IMR-90 (cell line): Measurements from ENCODE around the gene CAMTA2. TPM values are rescaled to one million over a fixed set of nuclear protein-coding genes. Genes with fewer than 3 reads are reported as not detected.

Experiments used
- ATAC-seq: fragments of 200-7000 bp; cut with Tn5 transposase; 2 replicates; pipeline ENCODE4 v1.9.1; 2020; ENCODE audit warnings: low read depth, mild to moderate bottlenecking, moderate library complexity
- BruUV-seq: library from RNA; stranded (reverse); fragments of 400-500 nt; replicated peaks from 2 replicates; lab custom pipeline; 2021; lab: Mats Ljungman, UMichigan
- CTCF ChIA-PET: fragments of 300-600 bp; formaldehyde crosslinking; extraction: SDS; loops from one replicate; lab custom pipeline; 2021; ENCODE audit warnings: antibody characterized with exemption; lab: Yijun Ruan, JAX
- POLR2A ChIA-PET: fragments of 300-600 bp; sonication (Branson Sonifier 250); formaldehyde crosslinking; loops from one replicate; lab custom pipeline; 2022; ENCODE audit warnings: antibody characterized with exemption; ENCODE audit not compliant: unreplicated experiment; lab: Charles Lee
- DNase-seq: peaks from one replicate; pipeline ENCODE4 v3.0.0; 2013
- H2AFZ ChIP-seq: replicated peaks from 2 replicates; pipeline ENCODE3; 2013; ENCODE audit warnings: low read length, mild to moderate bottlenecking; ENCODE audit not compliant: poor library complexity
- H2AK5ac ChIP-seq: 2 replicates; pipeline ENCODE4 v1.6.1; 2013; ENCODE audit warnings: low read depth, low read length, inconsistent platforms
- H2AK9ac ChIP-seq: replicated peaks from 2 replicates; pipeline ENCODE3; 2013; ENCODE audit warnings: mild to moderate bottlenecking, low read depth, low read length, moderate library complexity; ENCODE audit not compliant: poor library complexity
- H2BK120ac ChIP-seq: 2 replicates; pipeline ENCODE4 v1.6.1; 2013; ENCODE audit warnings: low read depth, low read length, inconsistent platforms
- H2BK15ac ChIP-seq: 3 replicates; pipeline ENCODE4 v1.6.1; 2013; ENCODE audit warnings: low read depth, low read length, inconsistent platforms
- H2BK20ac ChIP-seq: 2 replicates; pipeline ENCODE4 v1.6.1; 2013; ENCODE audit warnings: low read depth, mild to moderate bottlenecking, inconsistent platforms, low read length, moderate library complexity
- H2BK5ac ChIP-seq: 2 replicates; pipeline ENCODE4 v1.6.1; 2013; ENCODE audit warnings: mild to moderate bottlenecking, low read depth, low read length, inconsistent platforms; ENCODE audit not compliant: poor library complexity, severe bottlenecking
- H3K14ac ChIP-seq: replicated peaks from 2 replicates; pipeline ENCODE4 v1.6.1; 2013; ENCODE audit warnings: low read depth, low read length, inconsistent platforms
- H3K18ac ChIP-seq: 2 replicates; pipeline ENCODE4 v1.6.1; 2013; ENCODE audit warnings: low read depth, low read length, control low read depth
- H3K23ac ChIP-seq: 2 replicates; pipeline ENCODE4 v1.6.1; 2013; ENCODE audit warnings: low read depth, low read length, inconsistent platforms
- H3K27ac ChIP-seq: 2 replicates; pipeline ENCODE4 v1.5.1; 2013; ENCODE audit warnings: mild to moderate bottlenecking, control low read depth, low read length; ENCODE audit not compliant: insufficient read depth
- H3K27me3 ChIP-seq: 2 replicates; pipeline ENCODE4 v1.6.1; 2013; ENCODE audit warnings: low read length; ENCODE audit not compliant: control insufficient read depth, insufficient read depth
- H3K36me3 ChIP-seq: 2 replicates; pipeline ENCODE4 v1.6.1; 2013; ENCODE audit warnings: low read length, mixed read lengths; ENCODE audit not compliant: control insufficient read depth, insufficient read depth
- H3K4ac ChIP-seq: 2 replicates; pipeline ENCODE4 v1.6.1; 2013; ENCODE audit warnings: low read depth, low read length, inconsistent platforms
- H3K4me1 ChIP-seq: 2 replicates; pipeline ENCODE4 v1.6.1; 2013; ENCODE audit warnings: low read length, mixed read lengths; ENCODE audit not compliant: control insufficient read depth, insufficient read depth
- H3K4me2 ChIP-seq: 2 replicates; pipeline ENCODE4 v1.6.1; 2013; ENCODE audit warnings: low read depth, mild to moderate bottlenecking, control low read depth, low read length, moderate library complexity
- H3K4me3 ChIP-seq: 2 replicates; pipeline ENCODE4 v1.5.1; 2013; ENCODE audit warnings: low read depth, mild to moderate bottlenecking, control low read depth, low read length, moderate library complexity; ENCODE audit not compliant: insufficient read depth
- H3K56ac ChIP-seq: 2 replicates; pipeline ENCODE4 v1.6.1; 2013; ENCODE audit warnings: low read length, inconsistent platforms; ENCODE audit not compliant: insufficient read depth; ENCODE audit errors: extremely low read depth
- H3K79me1 ChIP-seq, 2 experiments: 2 replicates each; pipeline ENCODE4 v1.6.1; 2013; ENCODE audit warnings: low read length in 2 of 2, inconsistent platforms in 1 of 2, low read depth in 1 of 2
- H3K9ac ChIP-seq: 2 replicates; pipeline ENCODE4 v1.6.1; 2013; ENCODE audit warnings: low read depth, low read length, control low read depth
- H3K9me1 ChIP-seq: 2 replicates; pipeline ENCODE4 v1.6.1; 2013; ENCODE audit warnings: low read length, inconsistent platforms; ENCODE audit not compliant: insufficient read depth
- H3K9me3 ChIP-seq: 2 replicates; pipeline ENCODE4 v1.6.1; 2013; ENCODE audit warnings: low read length; ENCODE audit not compliant: control insufficient read depth, insufficient read depth
- H4K20me1 ChIP-seq: 2 replicates; pipeline ENCODE4 v1.6.1; 2013; ENCODE audit warnings: low read length, inconsistent platforms; ENCODE audit not compliant: insufficient read depth
- H4K5ac ChIP-seq: 2 replicates; pipeline ENCODE4 v1.6.1; 2013; ENCODE audit warnings: mild to moderate bottlenecking, low read depth, low read length, control low read depth
- H4K8ac ChIP-seq, 2 experiments: 2 replicates each; pipeline ENCODE4 v1.6.1; 2013; ENCODE audit warnings: low read depth in 2 of 2, low read length in 2 of 2, control low read depth in 1 of 2, inconsistent platforms in 1 of 2
- H4K91ac ChIP-seq: 2 replicates; pipeline ENCODE4 v1.6.1; 2013; ENCODE audit warnings: low read depth, low read length, inconsistent platforms; ENCODE audit not compliant: insufficient read depth
- BHLHE40 ChIP-seq: fragments of 150-350 bp; IDR thresholded peaks from 2 replicates; pipeline ENCODE4 v1.6.1; 2016; ENCODE audit warnings: mild to moderate bottlenecking, low read depth, low read length
- CEBPB ChIP-seq: IDR thresholded peaks from 2 replicates; pipeline ENCODE4 v1.6.1; 2012; ENCODE audit warnings: low read depth, low read length, improper control_type of control experiment
- CHD1 ChIP-seq: IDR thresholded peaks from 2 replicates; pipeline ENCODE4 v1.6.1; 2012; ENCODE audit warnings: low read depth, low read length, improper control_type of control experiment
- FOS ChIP-seq: fragments of 150-350 bp; IDR thresholded peaks from 2 replicates; pipeline ENCODE4 v1.6.1; 2016; ENCODE audit warnings: low read depth, low read length
- MAFK ChIP-seq: IDR thresholded peaks from 2 replicates; pipeline ENCODE4 v1.6.1; 2012; ENCODE audit warnings: low read depth, low read length, improper control_type of control experiment
- MAZ ChIP-seq: IDR thresholded peaks from 2 replicates; pipeline ENCODE4 v1.6.1; 2012; ENCODE audit warnings: low read depth, mild to moderate bottlenecking, low read length, improper control_type of control experiment, moderate library complexity, borderline replicate concordance
- MXI1 ChIP-seq: IDR thresholded peaks from 2 replicates; pipeline ENCODE4 v1.6.1; 2012; ENCODE audit warnings: low read depth, mild to moderate bottlenecking, low read length, moderate library complexity, borderline replicate concordance
- NFE2L2 ChIP-seq: fragments of 150-350 bp; IDR thresholded peaks from 2 replicates; pipeline ENCODE4 v1.6.1; 2016; ENCODE audit warnings: low read depth, mild to moderate bottlenecking, low read length
- POLR2A ChIP-seq: IDR thresholded peaks from 2 replicates; pipeline ENCODE4 v1.6.1; 2012; ENCODE audit warnings: mild to moderate bottlenecking, low read depth, low read length
- RAD21 ChIP-seq: IDR thresholded peaks from 2 replicates; pipeline ENCODE4 v1.6.1; 2012; ENCODE audit warnings: low read length, improper control_type of control experiment
- RCOR1 ChIP-seq: IDR thresholded peaks from 2 replicates; pipeline ENCODE4 v1.6.1; 2012; ENCODE audit warnings: mild to moderate bottlenecking, low read length, improper control_type of control experiment; ENCODE audit not compliant: insufficient replicate concordance
- RFX5 ChIP-seq: IDR thresholded peaks from 2 replicates; pipeline ENCODE4 v1.8.0; 2012; ENCODE audit warnings: low read depth, mild to moderate bottlenecking, low read length, moderate library complexity
- SMC3 ChIP-seq: fragments of 150-350 bp; IDR thresholded peaks from 2 replicates; pipeline ENCODE4 v1.6.1; 2016; ENCODE audit warnings: low read depth, mild to moderate bottlenecking, antibody characterized with exemption, low read length, moderate library complexity
- WGBS, 2 experiments: methylation state at CpG; one replicate each; pipeline versions ENCODE4 v1.1.5 to v1.1.7; 2013; ENCODE audit warnings: missing lambda C conversion rate in 2 of 2; ENCODE audit not compliant: insufficient read length in 1 of 2; ENCODE audit errors: extremely low coverage in 2 of 2; 5-methylcytosine and 5-hydroxymethylcytosine counted together
- dilution Hi-C: fragments of 300-500 bp; cut with HindIII; formaldehyde crosslinking; loops from one replicate; pipeline ENCODE4 v1.14.3; 2018; ENCODE audit warnings: low sequenced_read_pairs; ENCODE audit not compliant: unreplicated experiment
- in situ Hi-C: fragments of 300-500 bp; cut with MboI; formaldehyde crosslinking; loops from 3 replicates; pipeline ENCODE4 v1.14.3; 2019; ENCODE audit warnings: low sequenced_read_pairs, inconsistent platforms, mixed read lengths
- intact Hi-C: fragments of 100-400 bp; cut with micrococcal nuclease; formaldehyde crosslinking; loops from 2 replicates; pipeline ENCODE4 v1.10.0; 2022
- polyA plus RNA-seq, 3 experiments: library from polyadenylated mRNA; depleted of rRNA; stranded (reverse); fragments of >200 nt; gene quantifications; 2 replicates each; pipeline ENCODE4 v1.2.3, GENCODE V29; 2012; ENCODE audit warnings: low replicate concordance in 1 of 3
- total RNA-seq: library from RNA; depleted of rRNA; stranded (reverse); fragments of >200 nt; gene quantifications from 2 replicates; pipeline ENCODE4 v1.2.3, GENCODE V29; 2012
- TF ChIP-seq, protein P1 (sequence below): fragments of 150-350 bp; IDR thresholded peaks from 2 replicates; pipeline ENCODE4 v1.6.1; 2016; ENCODE audit warnings: low read depth, mild to moderate bottlenecking, low read length, moderate library complexity, borderline replicate concordance
- TF ChIP-seq, protein P2 (sequence below): conservative IDR thresholded peaks from 2 replicates; pipeline ENCODE4 v1.5.1; 2012; ENCODE audit warnings: mild to moderate bottlenecking, low read depth, low read length, improper control_type of control experiment
- TF ChIP-seq, protein P3 (sequence below): fragments of 150-350 bp; IDR thresholded peaks from 2 replicates; pipeline ENCODE4 v1.6.1; 2017; ENCODE audit warnings: mild to moderate bottlenecking, antibody characterized with exemption, low read length, low read depth

The CAMTA2 gene
- total and polyA plus RNA-seq, 2 of the 4 experiments (the other 2 are of a cell fraction) = 1.4 to 54.7 TPM

DNA sequence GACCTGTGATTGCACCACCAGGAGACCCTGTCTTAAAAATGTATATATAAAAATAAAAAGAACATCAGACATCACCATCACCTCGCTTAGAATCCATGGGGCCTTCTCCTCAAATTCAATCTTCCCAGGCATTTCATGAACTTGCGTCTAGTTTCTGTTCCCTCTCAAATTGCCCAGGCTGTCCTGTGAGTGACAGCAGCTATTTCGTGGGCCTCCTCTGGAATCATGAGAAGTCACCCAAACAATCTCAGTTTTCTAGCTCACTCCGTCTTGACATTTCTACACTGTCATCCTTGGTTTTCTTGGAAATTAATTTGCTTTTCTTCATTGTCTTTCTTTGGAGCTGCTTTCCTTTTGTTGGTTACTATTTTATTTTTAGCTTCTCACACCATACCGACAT is 40.4 kb upstream of the CAMTA2 start:
- Histone ChIP-seq H3K27me3 (no peaks in the 10 kb centered on the region), H3K4me2 (no peak overlapping the region), H2AK5ac (no peak overlapping the region), H3K4me1 (no peaks in the 10 kb centered on the region), H3K9me3 (no peaks in the 10 kb centered on the region), H3K4ac (no peak overlapping the region), H3K9me1 (peaks cover 4% of the 10 kb centered on the region), H3K56ac (no peak overlapping the region), H3K27ac (no peak overlapping the region), H3K18ac (no peak overlapping the region), H2AK9ac (no peak overlapping the region), H3K9ac (no peak overlapping the region), H3K14ac (no peak overlapping the region), H4K5ac (no peak overlapping the region), H2AFZ (no peak overlapping the region), H2BK5ac (no peak overlapping the region), H2BK20ac (no peak overlapping the region), H4K20me1 (peaks cover 9% of the 10 kb centered on the region; the same call in 1 of the 2 replicates), H3K4me3 (no peak overlapping the region), H3K23ac (no peak overlapping the region), H2BK15ac (no peak overlapping the region), H3K79me1 (no peaks in the 10 kb centered on the region), H4K8ac (no peak overlapping the region), H4K91ac (no peak overlapping the region), H2BK120ac (no peak overlapping the region), H3K36me3 (peaks cover 12% of the 10 kb centered on the region)
- dilution Hi-C loops = no loop called here
- intact Hi-C loops = no loop called here
- POLR2A ChIA-PET = interaction anchor here (0.6 kb wide), 3 partner anchors 23 to 412 kb away, joined by 4 to 7 read pairs (median 6); no protein-coding TSS in a partner anchor
- DNase-seq (no peak), ATAC-seq (no peak)
- CTCF ChIA-PET = interaction anchor here (0.5 kb wide), 1 partner anchor 39 kb away, joined by 8 read pairs; no protein-coding TSS in a partner anchor
- in situ Hi-C loops = no loop called here
- no TSS peak for BruUV-seq
- TF ChIP-seq NFE2L2 (no peak), RAD21 (no peak), POLR2A (no peak), SMC3 (no peak), CHD1 (no peak), CEBPB (no peak), BHLHE40 (no peak), RCOR1 (no peak), MAZ (no peak), MXI1 (no peak), MAFK (no peak), RFX5 (no peak), FOS (no peak)
- TF ChIP-seq, protein P1, sequence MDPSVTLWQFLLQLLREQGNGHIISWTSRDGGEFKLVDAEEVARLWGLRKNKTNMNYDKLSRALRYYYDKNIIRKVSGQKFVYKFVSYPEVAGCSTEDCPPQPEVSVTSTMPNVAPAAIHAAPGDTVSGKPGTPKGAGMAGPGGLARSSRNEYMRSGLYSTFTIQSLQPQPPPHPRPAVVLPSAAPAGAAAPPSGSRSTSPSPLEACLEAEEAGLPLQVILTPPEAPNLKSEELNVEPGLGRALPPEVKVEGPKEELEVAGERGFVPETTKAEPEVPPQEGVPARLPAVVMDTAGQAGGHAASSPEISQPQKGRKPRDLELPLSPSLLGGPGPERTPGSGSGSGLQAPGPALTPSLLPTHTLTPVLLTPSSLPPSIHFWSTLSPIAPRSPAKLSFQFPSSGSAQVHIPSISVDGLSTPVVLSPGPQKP = no peak
- TF ChIP-seq, protein P2, sequence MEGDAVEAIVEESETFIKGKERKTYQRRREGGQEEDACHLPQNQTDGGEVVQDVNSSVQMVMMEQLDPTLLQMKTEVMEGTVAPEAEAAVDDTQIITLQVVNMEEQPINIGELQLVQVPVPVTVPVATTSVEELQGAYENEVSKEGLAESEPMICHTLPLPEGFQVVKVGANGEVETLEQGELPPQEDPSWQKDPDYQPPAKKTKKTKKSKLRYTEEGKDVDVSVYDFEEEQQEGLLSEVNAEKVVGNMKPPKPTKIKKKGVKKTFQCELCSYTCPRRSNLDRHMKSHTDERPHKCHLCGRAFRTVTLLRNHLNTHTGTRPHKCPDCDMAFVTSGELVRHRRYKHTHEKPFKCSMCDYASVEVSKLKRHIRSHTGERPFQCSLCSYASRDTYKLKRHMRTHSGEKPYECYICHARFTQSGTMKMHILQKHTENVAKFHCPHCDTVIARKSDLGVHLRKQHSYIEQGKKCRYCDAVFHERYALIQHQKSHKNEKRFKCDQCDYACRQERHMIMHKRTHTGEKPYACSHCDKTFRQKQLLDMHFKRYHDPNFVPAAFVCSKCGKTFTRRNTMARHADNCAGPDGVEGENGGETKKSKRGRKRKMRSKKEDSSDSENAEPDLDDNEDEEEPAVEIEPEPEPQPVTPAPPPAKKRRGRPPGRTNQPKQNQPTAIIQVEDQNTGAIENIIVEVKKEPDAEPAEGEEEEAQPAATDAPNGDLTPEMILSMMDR = no peak
- TF ChIP-seq, protein P3, sequence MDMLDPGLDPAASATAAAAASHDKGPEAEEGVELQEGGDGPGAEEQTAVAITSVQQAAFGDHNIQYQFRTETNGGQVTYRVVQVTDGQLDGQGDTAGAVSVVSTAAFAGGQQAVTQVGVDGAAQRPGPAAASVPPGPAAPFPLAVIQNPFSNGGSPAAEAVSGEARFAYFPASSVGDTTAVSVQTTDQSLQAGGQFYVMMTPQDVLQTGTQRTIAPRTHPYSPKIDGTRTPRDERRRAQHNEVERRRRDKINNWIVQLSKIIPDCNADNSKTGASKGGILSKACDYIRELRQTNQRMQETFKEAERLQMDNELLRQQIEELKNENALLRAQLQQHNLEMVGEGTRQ = no peak
- 61% methylated on average over 2 of the region's 5 CpGs; no CpG with 5 or more reads in 1 of the 2 experiments for WGBS, 2 experiments
